Mesenchymal stem cell (in vitro differentiated cells and primary cell): ENCODE measurements around the gene SETD1A.

Experiments
- DNase-seq: peaks from one replicate; pipeline ENCODE4 v3.0.0-alpha.2; 2013
- H2AFZ ChIP-seq: one replicate; pipeline ENCODE4 v1.6.1; 2013; ENCODE audit warnings: low read depth, mild to moderate bottlenecking, control low read depth, inconsistent platforms, low read length, moderate library complexity
- H2AK5ac ChIP-seq: 2 replicates; pipeline ENCODE4 v1.6.1; 2013; ENCODE audit warnings: low read length, moderate library complexity, mild to moderate bottlenecking, inconsistent platforms; ENCODE audit not compliant: severe bottlenecking
- H2BK120ac ChIP-seq: one replicate; pipeline ENCODE4 v1.6.1; 2013; ENCODE audit warnings: low read depth, mild to moderate bottlenecking, inconsistent platforms, low read length, moderate library complexity
- H2BK12ac ChIP-seq, 2 experiments: one replicate each; pipeline ENCODE4 v1.6.1; 2013; ENCODE audit warnings: inconsistent platforms in 2 of 2, low read length in 2 of 2, mild to moderate bottlenecking in 2 of 2, moderate library complexity in 2 of 2, control low read depth in 1 of 2
- H2BK15ac ChIP-seq: one replicate; pipeline ENCODE4 v1.6.1; 2013; ENCODE audit warnings: mild to moderate bottlenecking, low read depth, inconsistent platforms; ENCODE audit not compliant: poor library complexity, severe bottlenecking
- H2BK5ac ChIP-seq: 2 replicates; pipeline ENCODE4 v1.6.1; 2013; ENCODE audit warnings: low read depth, mild to moderate bottlenecking, low read length, control low read depth, inconsistent platforms; ENCODE audit not compliant: poor library complexity, severe bottlenecking
- H3K14ac ChIP-seq, 2 experiments: one replicate each; pipeline ENCODE4 v1.6.1; 2013; ENCODE audit warnings: inconsistent platforms in 2 of 2, low read length in 2 of 2, control low read depth in 1 of 2, mild to moderate bottlenecking in 1 of 2, moderate library complexity in 1 of 2
- H3K18ac ChIP-seq, 2 experiments: one replicate each; pipeline ENCODE4 v1.6.1; 2013; ENCODE audit warnings: inconsistent platforms in 2 of 2, low read length in 2 of 2, control low read depth in 1 of 2, low read depth in 1 of 2, mild to moderate bottlenecking in 1 of 2
- H3K23ac ChIP-seq, 2 experiments: one replicate each; pipeline ENCODE4 v1.6.1; 2013; ENCODE audit warnings: inconsistent platforms in 2 of 2, low read length in 2 of 2, mild to moderate bottlenecking in 2 of 2, moderate library complexity in 2 of 2, control low read depth in 1 of 2
- H3K27ac ChIP-seq: 2 replicates; pipeline ENCODE4 v1.5.1; 2013; ENCODE audit warnings: mild to moderate bottlenecking, moderate library complexity, low read length, control low read depth, inconsistent platforms; ENCODE audit not compliant: poor library complexity, severe bottlenecking
- H3K27me3 ChIP-seq, 2 experiments: 2 replicates each; pipeline versions ENCODE4 v1.6.1 to v1.7.0; 2013; ENCODE audit warnings: low read length in 2 of 2, mild to moderate bottlenecking in 2 of 2, moderate library complexity in 2 of 2, control low read depth in 1 of 2, inconsistent platforms in 1 of 2; ENCODE audit not compliant: control insufficient read depth in 1 of 2, insufficient read depth in 1 of 2
- H3K36me3 ChIP-seq, 2 experiments: 2 replicates each; pipeline versions ENCODE4 v1.6.1 to v1.7.0; 2013; ENCODE audit warnings: low read length in 2 of 2, control low read depth in 1 of 2, inconsistent platforms in 1 of 2, low read depth in 1 of 2, mild to moderate bottlenecking in 1 of 2; ENCODE audit not compliant: insufficient read depth in 2 of 2, control insufficient read depth in 1 of 2
- H3K4ac ChIP-seq, 2 experiments: one replicate each; pipeline ENCODE4 v1.6.1; 2013; ENCODE audit warnings: inconsistent platforms in 2 of 2, low read length in 2 of 2, mild to moderate bottlenecking in 2 of 2, moderate library complexity in 2 of 2, control low read depth in 1 of 2, low read depth in 1 of 2
- H3K4me1 ChIP-seq: 2 replicates; pipeline ENCODE4 v1.6.1; 2013; ENCODE audit warnings: low read depth, low read length, control low read depth; ENCODE audit not compliant: control insufficient read depth, insufficient read depth
- H3K4me2 ChIP-seq: 2 replicates; pipeline ENCODE4 v1.6.1; 2013; ENCODE audit warnings: low read length, mild to moderate bottlenecking, inconsistent platforms; ENCODE audit not compliant: poor library complexity, severe bottlenecking
- H3K4me3 ChIP-seq, 2 experiments: 2 replicates each; pipeline versions ENCODE4 v1.5.1 to v1.7.0; 2013; ENCODE audit warnings: low read length in 2 of 2, mild to moderate bottlenecking in 2 of 2, control low read depth in 1 of 2, low read depth in 1 of 2; ENCODE audit not compliant: insufficient read depth in 1 of 2
- H3K79me1 ChIP-seq: replicated peaks from 2 replicates; pipeline ENCODE4 v1.6.1; 2013; ENCODE audit warnings: mild to moderate bottlenecking, control low read depth, low read length, inconsistent platforms; ENCODE audit not compliant: poor library complexity, severe bottlenecking
- H3K9ac ChIP-seq: 2 replicates; pipeline ENCODE4 v1.7.0; 2013; ENCODE audit warnings: mild to moderate bottlenecking, low read length, moderate library complexity
- H3K9me3 ChIP-seq: 2 replicates; pipeline ENCODE4 v1.7.0; 2013; ENCODE audit warnings: mild to moderate bottlenecking, low read length; ENCODE audit not compliant: control insufficient read depth
- H4K8ac ChIP-seq: one replicate; pipeline ENCODE4 v1.6.1; 2013; ENCODE audit warnings: inconsistent platforms, mild to moderate bottlenecking, low read length, moderate library complexity
- H4K91ac ChIP-seq: one replicate; pipeline ENCODE4 v1.6.1; 2013; ENCODE audit warnings: mild to moderate bottlenecking, low read length, inconsistent platforms
- WGBS: methylation state at CpG from one replicate; pipeline ENCODE4 v1.1.7; 2013; ENCODE audit warnings: mixed read lengths; 5-methylcytosine and 5-hydroxymethylcytosine counted together

Gene SETD1A

DNA sequence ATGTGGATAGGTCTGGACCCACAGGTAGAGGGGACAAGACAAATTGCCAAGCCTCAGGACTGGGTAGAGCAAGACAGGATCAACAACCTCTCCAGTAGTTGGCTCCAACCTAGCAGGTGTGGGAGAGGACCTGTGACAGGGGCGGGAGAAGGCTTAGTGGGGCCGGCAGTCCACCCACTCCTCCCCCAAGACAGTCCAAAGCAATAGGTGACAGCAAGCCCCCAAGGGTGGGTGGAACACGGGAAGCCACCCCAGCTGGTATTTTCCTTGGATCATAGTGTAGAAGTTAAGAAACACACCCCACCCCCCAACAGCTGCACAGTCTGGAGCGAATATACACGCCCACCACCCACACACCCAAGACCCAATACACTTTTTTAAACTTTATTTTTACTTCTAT lies 71.7 kb downstream of the SETD1A start:
- Histone ChIP-seq H2BK5ac (peak overlapping the region; percentile 26), H3K79me1 (peaks cover 3% of the 10 kb centered on the region), H4K91ac (no peak overlapping the region), H3K23ac (no peak overlapping the region), H3K27me3 (no peaks in the 10 kb centered on the region), H3K27ac (no peak overlapping the region), H3K14ac (no peak overlapping the region), H3K36me3 (peaks cover 0 to under 1% of the 10 kb centered on the region in 2 experiments), H4K8ac (no peak overlapping the region), H3K9ac (no peak overlapping the region), H3K4ac (no peak overlapping the region), H2AFZ (no peak overlapping the region), H2BK12ac (no peak overlapping the region), H3K9me3 (no peaks in the 10 kb centered on the region), H2BK15ac (peak overlapping the region; percentile 68), H2BK120ac (no peak overlapping the region), H3K4me2 (no peak overlapping the region), H2AK5ac (no peak overlapping the region), H3K4me3 (no peak overlapping the region), H3K18ac (no peak overlapping the region), H3K4me1 (peaks cover 1% of the 10 kb centered on the region)
- no peak for DNase-seq
- WGBS: no CpG with 5 or more reads among the region's 5 CpGs

DNA sequence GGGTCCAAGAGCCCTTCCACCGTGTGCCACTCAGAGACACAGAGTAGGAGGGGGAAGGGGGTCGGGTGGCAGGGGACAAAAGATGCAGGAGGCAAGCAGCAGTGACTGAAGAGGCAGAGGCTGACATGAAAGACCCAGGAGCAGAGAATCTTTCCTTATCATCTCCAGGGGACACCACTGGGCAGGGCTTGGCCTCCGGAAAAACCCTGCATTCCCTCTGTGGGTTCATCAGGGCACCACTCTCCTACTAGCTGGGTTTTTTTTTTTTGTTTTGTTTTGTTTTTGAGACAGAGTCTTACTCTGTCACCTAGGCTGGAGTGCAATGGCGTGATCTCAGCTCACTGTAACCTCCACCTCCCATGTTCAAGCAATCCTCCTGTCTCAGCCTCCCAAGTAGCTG lies 73.7 kb downstream of the SETD1A start:
- H4K8ac ChIP-seq: no peak overlapping the region
- no peak overlapping the region for H3K4me3 ChIP-seq

DNA sequence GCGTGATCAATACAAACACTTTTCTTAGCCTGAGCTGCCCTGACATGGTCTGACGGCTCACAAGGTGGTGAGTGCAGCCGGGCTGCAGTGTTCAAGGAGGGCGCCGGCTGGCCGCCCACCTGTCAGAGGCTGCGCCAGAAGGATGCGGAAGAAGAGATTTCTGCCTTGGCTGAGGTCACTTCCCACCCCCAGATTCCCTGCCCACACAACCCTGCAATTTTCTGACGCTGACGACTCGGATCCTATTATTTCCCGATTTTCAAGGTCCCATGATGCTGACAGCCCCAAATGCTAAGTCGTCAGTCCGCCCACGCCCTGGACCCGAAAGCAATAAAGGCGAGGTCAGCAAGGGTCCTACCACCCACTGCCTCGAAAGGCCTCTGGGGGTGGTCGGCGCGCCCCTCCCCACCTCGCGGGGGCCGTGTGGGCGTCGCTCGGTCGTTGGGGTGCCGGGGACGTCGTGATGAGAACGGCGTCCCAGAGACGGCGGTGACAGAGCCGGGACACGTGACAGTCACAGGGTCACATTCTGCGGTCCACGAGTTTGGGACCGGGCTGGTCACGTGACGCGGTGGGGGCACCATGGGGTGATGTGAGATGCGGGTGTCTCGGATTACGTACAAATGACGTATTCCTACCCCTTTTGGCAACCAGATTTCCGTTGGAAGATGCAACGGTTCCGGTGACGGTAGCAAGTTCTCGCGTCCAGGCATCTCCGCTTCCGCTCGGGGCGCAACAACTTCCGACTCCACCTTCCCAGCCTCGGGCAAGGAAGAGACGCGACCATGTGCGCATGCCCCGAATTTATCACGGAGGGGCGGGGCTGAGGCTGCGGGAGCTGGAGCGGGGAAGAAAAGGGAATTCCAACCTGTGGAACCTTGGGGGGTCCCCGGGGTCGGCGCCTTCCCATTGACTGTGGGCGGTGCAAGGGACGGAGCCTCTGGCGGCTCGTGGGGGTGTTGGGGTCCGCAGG lies 75.5 kb downstream of the SETD1A start, which contains the start of gene STX4:
TSS of gene STX4 (plus strand) at position 823 of the 973 bp plus-strand sequence. CDS start 248 bp downstream, outside the sequence.
- H4K91ac ChIP-seq: peak within 1 kb of the TSS; percentile 97
- H2AK5ac ChIP-seq: no peak within 1 kb of the TSS
- H2BK12ac ChIP-seq: peak within 1 kb of the TSS in 1 of 2 experiments; percentile 21
- peak within 1 kb of the TSS; percentile 96 to 99 for H3K4ac ChIP-seq
- peak within 1 kb of the TSS; percentile 74 for H2BK5ac ChIP-seq
- no peaks in the 10 kb centered on the region for H3K9me3 ChIP-seq
- H3K27me3 ChIP-seq: no peaks in the 10 kb centered on the region
- peak within 1 kb of the TSS in 1 of 2 experiments; percentile 92 for H3K14ac ChIP-seq
- H3K23ac ChIP-seq: peak within 1 kb of the TSS; percentile 60 to 91
- peaks cover 20% of the 10 kb centered on the region for H3K79me1 ChIP-seq
- peak within 1 kb of the TSS; percentile 97 for H4K8ac ChIP-seq
- peak within 1 kb of the TSS; percentile 94 for H3K4me2 ChIP-seq
- H3K4me1 ChIP-seq: peaks cover 5% of the 10 kb centered on the region
- H3K4me3 ChIP-seq: peak within 1 kb of the TSS; percentile 88 to 99
- peaks cover 14 to 30% of the 10 kb centered on the region in 2 experiments for H3K36me3 ChIP-seq
- peak within 1 kb of the TSS; percentile 56 for H2BK120ac ChIP-seq
- peak within 1 kb of the TSS; percentile 70 for H3K27ac ChIP-seq
- H3K9ac ChIP-seq: peak within 1 kb of the TSS; percentile 97
- H2BK15ac ChIP-seq: peak within 1 kb of the TSS; percentile 92
- H3K18ac ChIP-seq: peak within 1 kb of the TSS; percentile 96 to 97
- WGBS: 2% methylated on average over 75 of the region's 75 CpGs
- peak; percentile 97 for DNase-seq
- peak within 1 kb of the TSS; percentile 84 for H2AFZ ChIP-seq

More for the DNA sequence above, 73.7 kb downstream of the SETD1A start:
- H3K4me2 ChIP-seq: no peak overlapping the region
- peaks cover 16% of the 10 kb centered on the region for H3K79me1 ChIP-seq
- H3K9me3 ChIP-seq: no peaks in the 10 kb centered on the region
- no peak overlapping the region for H3K18ac ChIP-seq
- no peak overlapping the region for H3K9ac ChIP-seq
- H3K4ac ChIP-seq: no peak overlapping the region
- no peak overlapping the region for H2BK12ac ChIP-seq
- H2AFZ ChIP-seq: no peak overlapping the region
- H2BK15ac ChIP-seq: no peak overlapping the region
- no peak overlapping the region for H3K14ac ChIP-seq
- no peak overlapping the region for H3K27ac ChIP-seq
- WGBS: 81% methylated on average over 2 of the region's 4 CpGs
- H3K36me3 ChIP-seq: peaks cover 8 to 20% of the 10 kb centered on the region in 2 experiments
- DNase-seq: no peak
- no peak overlapping the region for H3K23ac ChIP-seq
- H3K4me1 ChIP-seq: peaks cover 5% of the 10 kb centered on the region
- H4K91ac ChIP-seq: no peak overlapping the region
- H2BK5ac ChIP-seq: no peak overlapping the region
- no peaks in the 10 kb centered on the region for H3K27me3 ChIP-seq
- H2AK5ac ChIP-seq: no peak overlapping the region
- no peak overlapping the region for H2BK120ac ChIP-seq
